NCI-H1092 treated with DMSO at 0.1 percent for 48 hours (cell line): Measurements from ENCODE around the gene ARPC4.
A peak's percentile ranks its signal among the peaks of the same experiment; 100 is the strongest.

ENCODE experiments used
- DNase-seq: peaks from one replicate; lab custom pipeline; 2025; lab: John Stamatoyannopoulos, UW

The ARPC4 gene

GRCh38 chr3:9792405-9793160, at the start of gene ARPC4, which contains the start of gene TADA3:
Gene ARPC4 (plus strand): TSS chr3:9793082. CDS start chr3:9793122, 40 bp downstream.
Gene TADA3 (minus strand): TSS chr3:9792473. CDS start chr3:9791466, 1,007 bp downstream.
- peak; percentile 97 for DNase-seq

DNA sequence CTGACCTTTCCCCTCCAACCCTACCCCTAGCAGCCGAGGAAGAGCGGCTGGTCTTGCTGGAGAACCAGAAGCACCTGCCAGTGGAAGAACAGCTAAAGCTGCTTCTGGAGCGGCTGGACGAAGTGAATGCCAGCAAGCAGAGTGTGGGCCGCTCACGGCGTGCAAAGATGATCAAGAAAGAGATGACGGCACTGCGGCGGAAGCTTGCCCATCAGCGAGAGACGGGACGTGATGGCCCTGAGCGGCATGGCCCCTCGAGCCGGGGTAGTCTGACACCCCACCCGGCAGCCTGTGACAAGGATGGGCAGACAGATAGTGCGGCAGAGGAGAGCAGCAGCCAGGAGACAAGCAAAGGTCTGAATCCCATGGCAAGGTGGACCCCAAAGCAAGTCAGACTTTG, 49.3 kb upstream of the ARPC4 start:
- no peak for DNase-seq

- no peak for DNase-seq
Observed at GRCh38 chr3:9744162-9744561, 48.7 kb upstream of the ARPC4 start.

GRCh38 chr3:9745521-9745920, 47.4 kb upstream of the ARPC4 start:
- no peak for DNase-seq

GRCh38 chr3:9746330-9746729, 46.6 kb upstream of the ARPC4 start:
- no peak for DNase-seq

- DNase-seq: no peak
Observed at GRCh38 chr3:9747267-9747666, 45.6 kb upstream of the ARPC4 start.

DNA sequence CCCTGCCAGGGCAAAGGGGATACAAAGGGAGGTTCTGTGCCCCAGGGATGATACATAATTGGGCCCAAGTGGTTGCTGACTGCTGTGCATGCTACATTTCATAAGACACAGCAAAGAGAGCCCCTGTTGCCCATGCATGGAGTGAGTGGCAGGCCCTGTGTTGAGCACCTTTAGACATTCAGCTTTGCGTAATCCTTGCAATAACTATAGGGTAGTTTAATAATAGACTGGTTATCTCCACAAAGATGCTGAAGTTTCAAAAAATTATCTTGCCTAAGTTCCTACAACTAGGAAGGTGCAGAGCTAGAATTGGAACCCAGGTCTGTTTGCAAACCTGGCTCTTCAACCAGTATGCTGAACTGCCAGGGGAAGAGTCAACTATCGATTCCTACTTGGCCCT, 44.9 kb upstream of the ARPC4 start:
- DNase-seq: no peak

- no peak for DNase-seq
Observed at GRCh38 chr3:9749296-9749644, 43.6 kb upstream of the ARPC4 start.

DNA sequence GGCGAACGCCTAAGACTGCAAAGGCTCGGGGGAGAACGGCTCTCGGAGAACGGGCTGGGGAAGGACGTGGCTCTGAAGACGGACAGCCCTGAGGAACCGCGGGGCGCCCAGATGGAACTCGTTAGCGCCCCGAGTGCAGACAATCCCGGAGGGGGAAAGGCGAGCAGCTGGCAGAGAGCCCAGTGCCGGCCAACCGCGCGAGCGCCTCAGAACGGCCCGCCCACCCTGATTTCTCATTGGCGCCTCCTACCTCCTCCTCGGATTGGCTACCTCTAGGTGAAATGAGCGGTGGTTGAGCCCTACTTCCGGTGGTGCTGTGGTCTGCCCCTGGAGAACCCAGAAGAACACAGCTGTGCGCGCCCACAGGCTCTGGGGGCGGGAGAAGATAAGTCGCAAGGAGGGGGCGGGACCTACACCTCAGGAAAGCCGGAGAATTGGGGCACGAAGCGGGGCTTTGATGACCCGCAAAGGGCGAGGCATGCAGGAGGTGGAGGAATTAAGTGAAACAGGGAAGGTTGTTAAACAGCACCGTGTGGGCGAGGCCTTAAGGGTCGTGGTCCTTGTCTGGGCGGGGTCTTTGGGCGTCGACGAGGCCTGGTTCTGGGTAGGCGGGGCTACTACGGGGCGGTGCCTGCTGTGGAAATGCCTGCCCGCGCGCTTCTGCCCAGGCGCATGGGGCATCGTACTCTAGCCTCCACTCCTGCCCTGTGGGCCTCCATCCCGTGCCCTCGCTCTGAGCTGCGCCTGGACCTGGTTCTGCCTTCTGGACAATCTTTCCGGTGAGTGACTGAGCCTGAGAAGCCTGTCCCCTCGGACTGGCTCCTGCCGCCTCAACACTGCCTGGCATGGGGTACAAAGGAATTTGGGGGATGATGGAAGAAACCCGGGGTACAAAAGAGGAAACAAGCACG, 43.0 kb upstream of the ARPC4 start, which contains the start of gene OGG1:
OGG1 (plus strand) TSS at position 308 of the 911 bp plus-strand sequence; CDS start at position 643, 335 bp downstream.
- DNase-seq: peak; percentile 95

DNA sequence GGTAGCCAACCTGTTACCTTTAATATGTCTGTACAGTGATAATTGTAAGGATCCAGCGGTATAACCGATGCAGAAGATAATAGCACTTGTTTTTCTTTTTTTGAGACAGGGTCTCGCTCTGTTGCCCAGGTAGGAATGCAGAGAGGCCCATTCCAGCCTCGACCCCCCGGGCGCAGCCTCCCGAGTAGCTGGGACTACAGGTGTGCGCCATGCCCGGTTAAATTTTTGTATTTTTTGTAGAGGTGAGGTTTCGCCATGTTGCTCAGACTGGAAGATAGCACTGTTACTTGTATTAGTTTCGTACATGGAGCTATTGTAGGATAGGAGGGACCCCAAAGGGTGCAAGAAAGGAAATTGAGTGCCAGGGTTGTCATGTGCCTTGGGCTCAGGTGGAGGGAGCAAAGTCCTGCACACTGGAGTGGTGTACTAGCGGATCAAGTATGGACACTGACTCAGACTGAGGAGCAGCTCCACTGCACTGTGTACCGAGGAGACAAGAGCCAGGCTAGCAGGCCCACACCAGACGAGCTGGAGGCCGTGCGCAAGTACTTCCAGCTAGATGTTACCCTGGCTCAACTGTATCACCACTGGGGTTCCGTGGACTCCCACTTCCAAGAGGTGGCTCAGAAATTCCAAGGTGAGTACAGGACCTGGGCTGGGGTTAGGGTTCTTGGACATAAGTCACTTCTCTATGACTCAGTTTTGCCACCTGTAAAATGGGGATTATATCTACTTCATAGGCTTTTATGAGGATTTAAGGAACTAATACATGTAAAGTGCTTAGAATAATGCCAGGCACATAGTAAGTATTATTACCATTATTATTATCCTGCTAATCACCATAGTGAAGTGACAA, 42.1 kb upstream of the ARPC4 start:
- DNase-seq: no peak

GRCh38 chr3:9754678-9755077, 38.2 kb upstream of the ARPC4 start:
- no peak for DNase-seq

- no peak for DNase-seq
Observed at GRCh38 chr3:9757427-9757826, 35.5 kb upstream of the ARPC4 start.

DNA sequence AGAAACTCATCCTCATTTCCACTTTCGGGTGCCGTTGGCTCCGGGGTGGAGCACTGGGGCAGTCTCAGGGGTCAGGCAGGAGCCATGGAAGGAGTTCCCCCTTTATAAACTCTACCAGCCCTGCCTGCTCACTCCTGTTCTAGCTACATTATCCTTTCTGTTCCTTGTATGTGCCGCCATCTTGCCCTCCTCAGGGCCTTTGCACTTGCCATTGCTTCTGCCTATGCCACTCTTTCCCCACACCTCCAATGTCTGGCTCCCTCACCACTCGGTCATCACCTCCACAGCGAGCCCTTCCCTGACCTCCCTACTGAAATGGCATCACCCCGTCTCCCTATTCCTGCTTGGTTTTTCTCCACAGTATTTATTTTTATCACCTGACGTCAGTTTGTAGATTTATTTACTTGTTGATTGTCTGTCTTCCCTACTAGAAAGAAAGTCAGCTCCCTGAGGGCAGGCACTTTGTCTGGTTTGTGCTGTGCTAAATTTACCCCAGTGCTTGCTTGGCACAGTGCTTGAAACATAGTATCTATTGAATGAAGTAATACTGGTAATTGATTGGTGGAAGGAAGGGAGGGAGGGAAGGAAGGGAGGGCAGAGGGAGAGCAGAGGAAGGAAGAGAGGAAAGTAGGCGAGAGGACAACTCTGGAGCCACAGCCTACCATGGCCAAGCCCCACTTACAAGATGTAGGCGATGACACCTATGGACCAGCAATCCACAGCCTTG, 31.9 kb upstream of the ARPC4 start:
- no peak for DNase-seq

DNA sequence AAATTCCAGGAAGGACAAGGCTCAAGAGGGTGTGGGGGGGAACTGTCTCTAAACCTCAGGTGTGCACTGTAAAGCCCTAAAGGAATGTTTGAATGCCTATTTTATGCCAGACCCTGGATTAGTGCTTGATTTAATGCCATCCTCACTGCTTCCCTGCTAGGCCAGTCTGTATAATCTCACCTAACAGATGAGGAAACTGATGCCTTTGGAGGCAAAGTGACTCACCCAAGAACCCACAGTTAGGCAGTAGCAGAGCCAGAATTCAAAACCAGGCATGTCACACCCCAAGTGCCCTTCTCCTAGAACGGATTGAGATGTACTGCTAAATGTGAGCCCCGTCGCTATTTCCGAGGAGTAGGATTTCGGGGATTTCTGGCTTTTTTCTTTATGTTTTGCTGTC, 31.0 kb upstream of the ARPC4 start:
- no peak for DNase-seq

DNA sequence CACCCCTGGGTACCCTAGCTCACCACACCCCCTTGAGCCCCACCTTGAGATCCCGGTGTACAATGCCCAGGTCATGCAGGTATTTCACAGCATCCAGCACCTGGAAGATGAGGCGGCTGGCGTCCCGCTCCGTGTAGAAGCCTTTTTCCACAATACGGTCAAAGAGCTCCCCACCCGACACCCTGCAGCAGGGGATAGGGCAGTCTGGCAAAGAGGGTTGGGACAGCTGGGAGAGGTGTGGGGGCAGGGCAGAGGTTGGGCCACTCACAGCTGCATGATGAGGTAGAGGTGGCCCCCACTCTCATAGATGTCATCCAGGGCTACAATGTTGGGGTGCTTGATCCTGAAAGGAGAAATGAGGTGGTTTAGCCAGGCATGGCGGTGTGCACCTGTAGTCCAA, 30.0 kb upstream of the ARPC4 start:
- DNase-seq: no peak

GRCh38 chr3:9765865-9766264, 27.0 kb upstream of the ARPC4 start:
- DNase-seq: no peak

DNA sequence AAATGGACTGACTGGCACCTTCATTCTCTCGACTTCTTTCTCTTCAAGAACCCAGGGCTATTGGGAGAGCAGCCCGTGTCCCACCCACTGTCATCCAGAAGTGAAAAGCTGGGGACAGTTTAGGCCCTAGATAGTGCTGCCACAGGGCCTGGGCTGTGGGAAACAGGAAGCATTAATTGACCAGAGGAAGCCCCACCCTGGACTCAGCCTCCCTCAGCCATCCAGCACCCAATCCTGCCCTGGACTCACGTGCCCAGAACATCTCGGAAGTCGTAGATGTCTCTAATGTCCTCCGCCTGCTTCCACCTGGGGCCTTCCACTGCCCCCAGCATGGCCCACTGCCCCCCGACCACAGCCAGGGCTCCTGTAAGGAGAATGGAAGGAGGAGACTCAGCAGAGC, 25.5 kb upstream of the ARPC4 start:
- DNase-seq: no peak

GRCh38 chr3:9768141-9768775, 24.6 kb upstream of the ARPC4 start:
- no peak for DNase-seq

- DNase-seq: no peak
Observed at GRCh38 chr3:9769012-9769411, 23.9 kb upstream of the ARPC4 start.

- peak; percentile 7 for DNase-seq
Observed at GRCh38 chr3:9769426-9770275, 23.2 kb upstream of the ARPC4 start, which contains the start of gene CAMK1. Gene CAMK1 (minus strand): TSS chr3:9769947. CDS start chr3:9767749, 2,198 bp downstream.
